Astrocyte (in vitro differentiated cells and primary cell): ENCODE results near the gene ZDHHC11B. TPM values are rescaled to one million over a fixed set of nuclear protein-coding genes. Genes with fewer than 3 reads are reported as not detected.
A peak's percentile ranks its signal among the peaks of the same experiment; 100 is the strongest.
"Not testable (repeated sequence)": the region's sequence is repeated elsewhere in the genome, so short reads cannot be mapped to it uniquely, and the experiment has no call there.

ENCODE experiments used
- DNase-seq: peaks from one replicate; pipeline ENCODE4 v3.0.0-alpha.2; 2010; ENCODE audit warnings: low read depth
- FAIRE-seq: peaks from 2 replicates; lab custom pipeline; 2011; peaks lifted over from hg19 to GRCh38; lab: Jason Lieb, UNC
- H2AFZ ChIP-seq: 2 replicates; pipeline ENCODE4 v1.6.0; 2012; ENCODE audit warnings: low read depth, low read length, inconsistent platforms
- H3K27ac ChIP-seq: 2 replicates; pipeline ENCODE4 v1.5.1; 2011; ENCODE audit warnings: low read depth, low read length, inconsistent platforms
- H3K27me3 ChIP-seq: 2 replicates; pipeline ENCODE4 v1.6.0; 2011; ENCODE audit warnings: low read length, inconsistent platforms; ENCODE audit not compliant: insufficient read depth
- H3K36me3 ChIP-seq: 2 replicates; pipeline ENCODE4 v1.5.1; 2011; ENCODE audit warnings: low read length, inconsistent platforms; ENCODE audit not compliant: insufficient read depth
- H3K4me1 ChIP-seq: 2 replicates; pipeline ENCODE4 v1.5.1; 2011; ENCODE audit warnings: low read length, inconsistent platforms; ENCODE audit not compliant: insufficient read depth
- H3K4me2 ChIP-seq: 2 replicates; pipeline ENCODE4 v1.6.0; 2012; ENCODE audit warnings: low read length, inconsistent platforms
- H3K4me3 ChIP-seq: 2 replicates; pipeline ENCODE4 v1.5.1; 2011; ENCODE audit warnings: low read depth, mild to moderate bottlenecking, low read length, inconsistent platforms; ENCODE audit not compliant: insufficient read depth
- H3K79me2 ChIP-seq: 2 replicates; pipeline ENCODE4 v1.6.0; 2012; ENCODE audit warnings: mild to moderate bottlenecking, low read length, inconsistent platforms; ENCODE audit not compliant: insufficient read depth
- H3K9ac ChIP-seq: 2 replicates; pipeline ENCODE4 v1.6.0; 2012; ENCODE audit warnings: mild to moderate bottlenecking, low read length, inconsistent platforms
- H3K9me3 ChIP-seq: 2 replicates; pipeline ENCODE4 v1.5.1; 2012; ENCODE audit warnings: low read depth, mild to moderate bottlenecking, low read length, inconsistent platforms; ENCODE audit not compliant: insufficient read depth
- H4K20me1 ChIP-seq: 2 replicates; pipeline ENCODE4 v1.6.0; 2012; ENCODE audit warnings: low read length, inconsistent platforms; ENCODE audit not compliant: insufficient read depth
- H3K27ac Mint-ChIP-seq: one replicate; pipeline ENCODE4 v1.8.0; 2021; ENCODE audit warnings: mild to moderate bottlenecking, mixed read lengths; ENCODE audit not compliant: unreplicated experiment
- H3K27me3 Mint-ChIP-seq: one replicate; pipeline ENCODE4 v1.8.0; 2021; ENCODE audit warnings: low read depth, mixed read lengths; ENCODE audit not compliant: unreplicated experiment
- H3K36me3 Mint-ChIP-seq: one replicate; pipeline ENCODE4 v1.8.0; 2021; ENCODE audit warnings: low read depth, mixed read lengths; ENCODE audit not compliant: unreplicated experiment
- H3K4me1 Mint-ChIP-seq: one replicate; pipeline ENCODE4 v1.8.0; 2021; ENCODE audit warnings: low read depth, mixed read lengths; ENCODE audit not compliant: unreplicated experiment
- H3K4me3 Mint-ChIP-seq: one replicate; pipeline ENCODE4 v1.8.0; 2021; ENCODE audit warnings: mild to moderate bottlenecking, moderate library complexity, mixed read lengths; ENCODE audit not compliant: unreplicated experiment
- H3K9me3 Mint-ChIP-seq: one replicate; pipeline ENCODE4 v1.8.0; 2021; ENCODE audit warnings: mild to moderate bottlenecking, mixed read lengths; ENCODE audit not compliant: unreplicated experiment
- EZH2 ChIP-seq: IDR thresholded peaks from 2 replicates; pipeline ENCODE4 v1.6.1; 2012; ENCODE audit warnings: mild to moderate bottlenecking, low read length, inconsistent platforms; ENCODE audit not compliant: insufficient read depth
- total RNA-seq: library from RNA; stranded (reverse); gene quantifications from 2 replicates; pipeline ENCODE4 v1.2.1, GENCODE V29; 2021

The ZDHHC11B gene
- total RNA-seq, 1 donor from 2014 or later = 0.23 TPM

GRCh38 chr5:695475-695874, 89.1 kb downstream of the ZDHHC11B start:
- not testable (repeated sequence) for H3K27ac Mint-ChIP-seq, H3K36me3 Mint-ChIP-seq, H3K9me3 ChIP-seq, H3K27me3 ChIP-seq, H3K4me3 ChIP-seq, H3K27ac ChIP-seq, H2AFZ ChIP-seq, FAIRE-seq, H4K20me1 ChIP-seq, H3K9ac ChIP-seq, H3K4me1 Mint-ChIP-seq, H3K4me2 ChIP-seq, H3K36me3 ChIP-seq, H3K4me3 Mint-ChIP-seq, H3K79me2 ChIP-seq, H3K9me3 Mint-ChIP-seq, DNase-seq, H3K4me1 ChIP-seq
- peaks cover 25% of the 10 kb centered on the region for H3K27me3 Mint-ChIP-seq

GRCh38 chr5:694042-694431, 90.5 kb downstream of the ZDHHC11B start:
- H3K4me1 ChIP-seq, H3K27me3 ChIP-seq, H3K9me3 ChIP-seq, H3K27ac ChIP-seq, H3K36me3 ChIP-seq, H3K4me3 ChIP-seq, FAIRE-seq, H3K79me2 ChIP-seq, H3K9ac ChIP-seq, H4K20me1 ChIP-seq, H3K9me3 Mint-ChIP-seq, H3K4me1 Mint-ChIP-seq, DNase-seq, H3K27ac Mint-ChIP-seq, H2AFZ ChIP-seq, H3K36me3 Mint-ChIP-seq, H3K4me2 ChIP-seq: not testable (repeated sequence)
- peak; percentile 67 for TF ChIP-seq EZH2
- H3K27me3 Mint-ChIP-seq = peaks cover 21% of the 10 kb centered on the region
- H3K4me3 Mint-ChIP-seq = peak overlapping the region; percentile 60

- H3K27me3 Mint-ChIP-seq = peaks cover 16% of the 10 kb centered on the region
Measured at GRCh38 chr5:693271-694041, 91.1 kb downstream of the ZDHHC11B start, which contains the start of gene TPPP. Gene TPPP, minus strand, starts transcription at chr5:693352. Its CDS starts 15,292 bp downstream, at chr5:678060.

GRCh38 chr5:692529-693041, 91.9 kb downstream of the ZDHHC11B start:
- not testable (repeated sequence) for H3K27ac Mint-ChIP-seq, H3K9me3 Mint-ChIP-seq

More at GRCh38 chr5:693271-694041, 91.1 kb downstream of the ZDHHC11B start, which contains the start of gene TPPP:
- peak; percentile 44 for TF ChIP-seq EZH2
- not testable (repeated sequence) for H3K27ac ChIP-seq, H3K36me3 Mint-ChIP-seq, FAIRE-seq, H3K9ac ChIP-seq, H3K36me3 ChIP-seq, H3K4me1 ChIP-seq, H3K4me1 Mint-ChIP-seq, H3K9me3 ChIP-seq, H3K79me2 ChIP-seq, H3K27me3 ChIP-seq, H3K4me3 ChIP-seq, H3K27ac Mint-ChIP-seq, H3K9me3 Mint-ChIP-seq, H4K20me1 ChIP-seq
- peak; percentile 6 for DNase-seq
- Histone ChIP-seq H2AFZ (peak within 1 kb of the TSS; percentile 47), H3K4me2 (peak within 1 kb of the TSS; percentile 68)
- peak within 1 kb of the TSS; percentile 60 for H3K4me3 Mint-ChIP-seq

More at GRCh38 chr5:692529-693041, 91.9 kb downstream of the ZDHHC11B start:
- not testable (repeated sequence) for H3K4me1 ChIP-seq, H3K4me3 Mint-ChIP-seq, H3K9ac ChIP-seq, H3K36me3 ChIP-seq, H3K4me1 Mint-ChIP-seq, FAIRE-seq, H3K79me2 ChIP-seq, H3K4me3 ChIP-seq, H3K27ac ChIP-seq, H2AFZ ChIP-seq, H3K36me3 Mint-ChIP-seq, H4K20me1 ChIP-seq, H3K9me3 ChIP-seq, DNase-seq, H3K27me3 ChIP-seq
- TF ChIP-seq EZH2 = peak; percentile 47
- H3K27me3 Mint-ChIP-seq = peaks cover 12% of the 10 kb centered on the region
- peak overlapping the region; percentile 67 for H3K4me2 ChIP-seq
